Endothelial cell of umbilical vein (primary cell): ENCODE data around the gene EFNA2. TPM values are rescaled to one million over a fixed set of nuclear protein-coding genes. Genes with fewer than 3 reads are reported as not detected.

Source experiments
- BruUV-seq: library from RNA; stranded (reverse); fragments of 400-500 nt; replicated peaks from 2 replicates; lab custom pipeline; 2021; lab: Mats Ljungman, UMichigan
- CTCF ChIA-PET: fragments of 300-600, 350-600 bp; sonication (Branson Sonifier 250); formaldehyde crosslinking; loops from one replicate; lab custom pipeline; 2021; ENCODE audit warnings: antibody characterized with exemption, inconsistent platforms; lab: Charles Lee
- POLR2A ChIA-PET: fragments of 300-600, 350-600 bp; sonication (Branson Sonifier 250); formaldehyde crosslinking; loops from one replicate; lab custom pipeline; 2021; ENCODE audit warnings: antibody characterized with exemption, inconsistent platforms; lab: Charles Lee
- DNase-seq: peaks from one replicate; pipeline ENCODE4 v3.0.0-alpha.2; 2011; ENCODE audit warnings: low read depth, low spot score
- FAIRE-seq: peaks from 2 replicates; lab custom pipeline; 2011; peaks lifted over from hg19 to GRCh38; lab: Jason Lieb, UNC
- H2AFZ ChIP-seq: 2 replicates; pipeline ENCODE4 v1.6.0; 2012; ENCODE audit warnings: low read depth, low read length, control low read depth, inconsistent platforms
- H3K27ac ChIP-seq: 2 replicates; pipeline ENCODE4 v1.5.1; 2011; ENCODE audit warnings: low read depth, mild to moderate bottlenecking, control low read depth, low read length, moderate library complexity; ENCODE audit not compliant: insufficient read depth
- H3K27me3 ChIP-seq, 2 experiments: 2 replicates each; pipeline versions ENCODE4 v1.6.0 to v1.6.1; 2011; ENCODE audit warnings: low read length in 2 of 2, mixed read lengths in 1 of 2; ENCODE audit not compliant: control insufficient read depth in 2 of 2, insufficient read depth in 2 of 2
- H3K36me3 ChIP-seq, 2 experiments: 2 replicates in 1 of 2; 3 replicates in 1 of 2; pipeline ENCODE4 v1.5.1; 2011; ENCODE audit warnings: low read length in 2 of 2, mild to moderate bottlenecking in 1 of 2, moderate library complexity in 1 of 2; ENCODE audit not compliant: control insufficient read depth in 2 of 2, insufficient read depth in 2 of 2; ENCODE audit errors: extremely low read depth in 1 of 2
- H3K4me1 ChIP-seq: 3 replicates; pipeline ENCODE4 v1.5.1; 2011; ENCODE audit warnings: mild to moderate bottlenecking, low read length; ENCODE audit not compliant: control insufficient read depth, insufficient read depth; ENCODE audit errors: extremely low read depth
- H3K4me2 ChIP-seq: 2 replicates; pipeline ENCODE4 v1.6.1; 2011; ENCODE audit warnings: low read length, control low read depth, mixed read lengths; ENCODE audit not compliant: insufficient read depth
- H3K4me3 ChIP-seq, 3 experiments: fragments of 200-600 bp in 1 of 3; sonication (generic), shearing (Covaris generic) in 1 of 3; replicated peaks in 1 of 3; 2 replicates each; pipeline ENCODE4 v1.5.1; 2011 to 2016; ENCODE audit warnings: control low read depth in 3 of 3, low read length in 3 of 3, mild to moderate bottlenecking in 2 of 3, inconsistent platforms in 1 of 3, low read depth in 1 of 3, moderate library complexity in 1 of 3; ENCODE audit not compliant: insufficient read depth in 1 of 3
- H3K79me2 ChIP-seq: 2 replicates; pipeline ENCODE4 v1.6.0; 2012; ENCODE audit warnings: low read length, inconsistent platforms; ENCODE audit not compliant: control insufficient read depth, insufficient read depth
- H3K9ac ChIP-seq: replicated peaks from 2 replicates; pipeline ENCODE3; 2011; ENCODE audit warnings: low read length, control low read depth; ENCODE audit not compliant: insufficient read depth; ENCODE audit errors: extremely low read depth
- H3K9me1 ChIP-seq: replicated peaks from 3 replicates; pipeline ENCODE4 v1.6.0; 2011; ENCODE audit warnings: mild to moderate bottlenecking, low read length; ENCODE audit not compliant: control insufficient read depth, insufficient read depth; ENCODE audit errors: extremely low read depth
- H3K9me3 ChIP-seq: replicated peaks from 2 replicates; pipeline ENCODE4 v1.5.1; 2012; ENCODE audit warnings: low read length, inconsistent platforms; ENCODE audit not compliant: control insufficient read depth, insufficient read depth
- H4K20me1 ChIP-seq: replicated peaks from 2 replicates; pipeline ENCODE3; 2011; ENCODE audit warnings: mild to moderate bottlenecking, low read length; ENCODE audit not compliant: control insufficient read depth, insufficient read depth; ENCODE audit errors: extremely low read depth
- CTCF ChIP-seq, 2 donors: IDR thresholded peaks; 1 replicate in 1 of 2; 2 replicates in 1 of 2; pipeline ENCODE4 v1.5.1; 2011; ENCODE audit warnings: low read length in 2 of 2, mild to moderate bottlenecking in 2 of 2, moderate library complexity in 2 of 2, control low read depth in 1 of 2, inconsistent platforms in 1 of 2, low read depth in 1 of 2; ENCODE audit not compliant: insufficient read depth in 1 of 2; ENCODE audit errors: extremely low read depth in 1 of 2
- FOS ChIP-seq: IDR thresholded peaks from 2 replicates; pipeline ENCODE4 v1.6.1; 2011; ENCODE audit warnings: mild to moderate bottlenecking, low read length, moderate library complexity, borderline replicate concordance; ENCODE audit not compliant: insufficient read depth
- GATA2 ChIP-seq: IDR thresholded peaks from 2 replicates; pipeline ENCODE4 v1.7.0; 2011; ENCODE audit warnings: low read depth, mild to moderate bottlenecking, moderate library complexity, mixed read lengths, low read length; ENCODE audit not compliant: insufficient read length, insufficient read depth
- JUN ChIP-seq: IDR thresholded peaks from 2 replicates; pipeline ENCODE4 v1.6.1; 2011; ENCODE audit warnings: borderline replicate concordance, low read depth; ENCODE audit not compliant: insufficient read length, insufficient read depth
- MYC ChIP-seq: IDR thresholded peaks from one replicate; pipeline ENCODE4 v1.6.1; 2011; ENCODE audit warnings: mild to moderate bottlenecking, low read depth, low read length
- POLR2A ChIP-seq: IDR thresholded peaks from 2 replicates; pipeline ENCODE4 v1.6.1; 2012; ENCODE audit warnings: low read depth, mild to moderate bottlenecking, control low read depth, low read length
- POLR2AphosphoS5 ChIP-seq: IDR thresholded peaks from 2 replicates; pipeline ENCODE4 v1.6.1; 2012; ENCODE audit warnings: low read depth, mild to moderate bottlenecking, control low read depth, low read length, moderate library complexity; ENCODE audit not compliant: insufficient read depth
- dilution Hi-C: fragments of 300-500 bp; cut with MboI; formaldehyde crosslinking; loops from one replicate; pipeline ENCODE4 v1.15.0; 2019; ENCODE audit warnings: low sequenced_read_pairs; ENCODE audit not compliant: extremely low pct_ligation_motif_present
- intact Hi-C: fragments of 100-400 bp; cut with micrococcal nuclease; formaldehyde crosslinking; loops from one replicate; pipeline ENCODE4 v1.10.0; 2022
- polyA plus RNA-seq, 4 experiments: library from polyadenylated mRNA; depleted of rRNA in 3 of 4; stranded (reverse) in 3 of 4; unstranded in 1 of 4; fragments of >200 nt; gene quantifications; 2 replicates each; pipeline versions ENCODE4 v1.2.1 to v1.2.3, GENCODE V29; 2011 to 2012; ENCODE audit warnings: missing spikeins in 1 of 4
- total RNA-seq: library from RNA; stranded (reverse); gene quantifications from 2 replicates; pipeline ENCODE4 v1.2.3, GENCODE V29; 2021

The EFNA2 gene
- total and polyA plus RNA-seq, 2 donors (not counting 3 experiments of a cell fraction or from before 2014, with no cell fraction given) = 0.52 to 1.1 TPM

GRCh38 chr19:1244693-1245451 is 40.8 kb upstream of the EFNA2 start:
- Histone ChIP-seq H3K4me2 (no peak overlapping the region), H3K4me3 (no peak overlapping the region), H3K27me3 (no peaks in the 10 kb centered on the region), H3K9ac (no peak overlapping the region), H3K4me1 (peaks cover 19% of the 10 kb centered on the region), H3K9me3 (no peaks in the 10 kb centered on the region), H3K36me3 (peaks cover 0 to 1% of the 10 kb centered on the region in 2 experiments), H3K9me1 (no peaks in the 10 kb centered on the region), H3K79me2 (peaks cover 20% of the 10 kb centered on the region), H2AFZ (no peak overlapping the region), H4K20me1 (no peaks in the 10 kb centered on the region), H3K27ac (no peak overlapping the region)
- intact Hi-C loops = loop anchor here (1.0 to 10.0 kb wide), 4 partner anchors 21 to 450 kb away; partner anchors contain the start of gene PTBP1
- FAIRE-seq = no peak
- no TSS peak for BruUV-seq
- ChIA-PET POLR2A (interaction anchor here (0.8 to 4.9 kb wide), 5 partner anchors 8 to 30 kb away, joined by 4 to 87 read pairs (median 8); partner anchors contain the start of genes CIRBP and FAM174C), CTCF (interaction anchor here (0.6 to 7.3 kb wide), 32 partner anchors 8 to 261 kb away, joined by 3 to 1001 read pairs (median 5); partner anchors contain the start of genes ARHGAP45, CIRBP, CNN2 and FAM174C)
- dilution Hi-C loops = no loop called here
- DNase-seq = no peak
- no peak for TF ChIP-seq POLR2AphosphoS5
- peak; percentile 10 for TF ChIP-seq POLR2A

- no peak overlapping the region for H2AFZ ChIP-seq
- dilution Hi-C loops (no loop called here), intact Hi-C loops (loop anchor here (10.0 kb wide), 1 partner anchor 451 kb away; the partner anchor contains the start of gene PTBP1)
- TF ChIP-seq FOS (no peak), JUN (no peak), MYC (no peak), GATA2 (no peak), CTCF (IDR thresholded peaks at IDR 0.05; ENCODE audit: extremely low read depth in 1 of 2, insufficient read depth in 1 of 2, low read depth in 1 of 2, low read length in 2 of 2) (no peak)
- FAIRE-seq = no peak
- no peaks in the 10 kb centered on the region for H3K27me3 ChIP-seq
- H3K4me3 ChIP-seq = no peak overlapping the region
- H3K9me1 ChIP-seq = no peaks in the 10 kb centered on the region
- no peak overlapping the region for H3K9ac ChIP-seq
- CTCF ChIA-PET = interaction anchor here (2.0 to 7.3 kb wide), 4 partner anchors 13 to 30 kb away, joined by 18 to 1001 read pairs (median 52); partner anchors contain the start of genes CIRBP and FAM174C
- peaks cover 28% of the 10 kb centered on the region for H3K79me2 ChIP-seq
- H3K4me2 ChIP-seq = no peak overlapping the region
- POLR2A ChIA-PET = interaction anchor here (4.9 kb wide), 1 partner anchor 24 kb away, joined by 87 read pairs; the partner anchor contains the start of gene CIRBP
- H3K27ac ChIP-seq = no peak overlapping the region
- DNase-seq = no peak
- H3K36me3 ChIP-seq = peaks cover 0 to 2% of the 10 kb centered on the region in 2 experiments
- no peaks in the 10 kb centered on the region for H4K20me1 ChIP-seq
- H3K4me1 ChIP-seq = peaks cover 18% of the 10 kb centered on the region
- H3K9me3 ChIP-seq = no peaks in the 10 kb centered on the region
- no TSS peak for BruUV-seq
These were observed 40.0 kb upstream of the EFNA2 start for GRCh38 chr19:1245494-1246264.
